NCI-H82 (cell line): ENCODE data around the gene PEMT.
"Not testable (repeated sequence)": the region's sequence is repeated elsewhere in the genome, so short reads cannot be mapped to it uniquely, and the experiment has no call there.

Source experiments
- DNase-seq: peaks from one replicate; lab custom pipeline; 2025; lab: John Stamatoyannopoulos, UW

The PEMT gene, protein sequence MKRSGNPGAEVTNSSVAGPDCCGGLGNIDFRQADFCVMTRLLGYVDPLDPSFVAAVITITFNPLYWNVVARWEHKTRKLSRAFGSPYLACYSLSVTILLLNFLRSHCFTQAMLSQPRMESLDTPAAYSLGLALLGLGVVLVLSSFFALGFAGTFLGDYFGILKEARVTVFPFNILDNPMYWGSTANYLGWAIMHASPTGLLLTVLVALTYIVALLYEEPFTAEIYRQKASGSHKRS

GRCh38 chr17:17591355-17592298 is at the start of gene PEMT:
Gene PEMT (minus strand): TSS chr17:17591708. CDS start chr17:17591626, 82 bp downstream.
- DNase-seq: peak; percentile 100

DNA sequence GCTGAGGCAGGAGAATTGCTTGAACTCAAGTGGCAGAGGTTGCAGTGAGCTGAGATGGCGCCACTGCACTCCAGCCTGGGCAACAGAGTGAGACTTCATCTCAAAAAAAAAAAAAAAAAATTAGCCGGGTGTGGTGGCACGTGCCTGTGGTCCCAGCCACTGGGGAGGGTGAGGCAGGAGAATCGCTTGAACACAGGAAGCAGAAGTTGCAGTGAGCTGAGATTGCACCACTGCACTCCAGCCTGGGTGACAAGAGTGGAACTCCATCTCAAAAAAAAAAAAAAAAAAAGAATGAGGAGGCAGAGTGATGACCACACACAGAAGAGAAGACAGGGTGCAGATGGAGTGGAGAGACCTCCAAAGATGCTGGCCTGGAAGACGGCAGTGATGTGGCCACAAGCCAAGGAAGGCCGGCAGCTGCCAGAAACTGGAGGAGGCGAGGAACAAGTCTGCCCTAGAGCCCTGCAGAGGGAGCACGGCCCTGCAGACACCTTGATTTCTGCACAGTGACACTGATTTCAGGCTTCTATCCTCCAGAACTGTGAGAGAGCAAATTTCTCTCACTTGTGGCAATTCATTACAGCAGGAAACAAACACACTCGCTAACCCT is 48.3 kb upstream of the PEMT start:
- not testable (repeated sequence) for DNase-seq

GRCh38 chr17:17638467-17638866 is 47.0 kb upstream of the PEMT start:
- DNase-seq: no peak

GRCh38 chr17:17636272-17636885 is 44.9 kb upstream of the PEMT start:
- no peak for DNase-seq

DNA sequence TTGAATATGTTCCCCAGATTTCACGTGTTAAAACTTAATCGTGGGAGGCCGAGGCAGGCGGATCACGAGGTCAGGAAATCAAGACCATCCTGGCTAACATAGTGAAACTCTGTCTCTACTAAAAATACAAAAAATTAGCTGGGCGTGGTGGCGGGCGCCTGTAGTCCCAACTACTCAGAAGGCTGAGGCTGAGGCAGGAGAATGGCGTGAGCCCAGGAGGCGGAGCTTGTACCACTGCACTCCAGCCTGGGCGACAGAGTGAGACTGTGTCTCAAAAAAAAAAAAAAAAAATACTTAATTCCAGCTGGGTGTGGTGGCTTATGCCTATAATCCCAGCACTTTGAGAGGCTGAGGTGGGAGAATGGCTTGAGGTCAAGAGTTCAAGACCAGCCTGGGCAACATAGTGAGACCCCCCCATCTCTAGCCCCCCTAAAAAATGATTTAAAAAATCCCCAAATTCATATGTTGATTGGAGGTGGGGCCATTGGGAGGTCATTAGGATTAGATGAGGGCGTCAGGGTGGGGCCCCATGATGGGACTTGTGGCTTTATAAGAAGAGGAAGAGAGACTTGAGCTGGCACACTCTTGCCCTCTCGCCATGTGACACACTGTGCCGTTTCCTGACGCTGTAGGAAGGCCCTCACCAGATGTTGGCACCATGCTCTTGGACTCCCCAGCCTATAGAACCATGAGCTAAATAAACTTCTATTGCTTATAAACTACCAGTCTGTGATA is 44.2 kb upstream of the PEMT start:
- DNase-seq: not testable (repeated sequence)

GRCh38 chr17:17635126-17635525 is 43.6 kb upstream of the PEMT start:
- peak; percentile 53 for DNase-seq

DNA sequence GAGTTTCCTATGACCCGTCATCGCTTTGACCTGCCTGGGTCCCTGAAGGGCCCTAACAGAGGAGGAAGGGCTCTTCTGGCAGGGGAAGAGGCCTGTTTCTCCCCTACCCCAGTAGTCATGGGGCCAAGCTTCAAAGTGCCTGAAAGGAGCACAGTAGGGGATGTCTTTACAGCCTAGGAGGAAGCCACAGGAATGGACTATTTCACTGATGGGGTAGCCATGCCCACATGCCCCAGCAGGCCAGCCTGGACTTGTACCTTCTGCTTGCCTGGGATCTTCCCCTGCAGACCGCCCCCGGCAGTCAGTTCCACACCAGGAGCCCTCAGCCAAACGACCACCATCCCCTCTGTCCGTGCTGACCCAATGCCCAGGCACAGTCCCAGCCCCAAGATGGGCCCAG is 41.8 kb upstream of the PEMT start:
- DNase-seq: no peak

DNA sequence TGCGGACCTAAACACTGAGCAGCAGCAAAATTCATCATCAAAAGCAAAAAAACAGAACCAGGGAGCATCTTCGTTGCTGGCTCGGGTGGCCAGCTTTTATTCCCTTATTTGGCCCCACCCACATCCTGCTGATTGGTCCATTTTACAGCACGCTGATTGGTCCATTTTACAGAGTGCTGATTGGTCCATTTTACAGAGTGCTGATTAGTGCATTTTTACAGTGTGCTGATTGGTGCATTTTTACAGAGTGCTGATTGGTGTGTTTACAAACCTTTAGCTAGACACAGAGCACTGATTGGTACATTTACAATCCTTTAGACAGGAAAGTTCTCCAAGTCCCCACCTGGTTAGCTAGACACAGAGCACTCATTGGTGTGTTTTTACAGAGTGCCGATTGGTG is 41.2 kb upstream of the PEMT start:
- not testable (repeated sequence) for DNase-seq

GRCh38 chr17:17628388-17629008 is 37.0 kb upstream of the PEMT start:
- no peak for DNase-seq

- no peak for DNase-seq
Observed at GRCh38 chr17:17626840-17627239, 35.3 kb upstream of the PEMT start.

DNA sequence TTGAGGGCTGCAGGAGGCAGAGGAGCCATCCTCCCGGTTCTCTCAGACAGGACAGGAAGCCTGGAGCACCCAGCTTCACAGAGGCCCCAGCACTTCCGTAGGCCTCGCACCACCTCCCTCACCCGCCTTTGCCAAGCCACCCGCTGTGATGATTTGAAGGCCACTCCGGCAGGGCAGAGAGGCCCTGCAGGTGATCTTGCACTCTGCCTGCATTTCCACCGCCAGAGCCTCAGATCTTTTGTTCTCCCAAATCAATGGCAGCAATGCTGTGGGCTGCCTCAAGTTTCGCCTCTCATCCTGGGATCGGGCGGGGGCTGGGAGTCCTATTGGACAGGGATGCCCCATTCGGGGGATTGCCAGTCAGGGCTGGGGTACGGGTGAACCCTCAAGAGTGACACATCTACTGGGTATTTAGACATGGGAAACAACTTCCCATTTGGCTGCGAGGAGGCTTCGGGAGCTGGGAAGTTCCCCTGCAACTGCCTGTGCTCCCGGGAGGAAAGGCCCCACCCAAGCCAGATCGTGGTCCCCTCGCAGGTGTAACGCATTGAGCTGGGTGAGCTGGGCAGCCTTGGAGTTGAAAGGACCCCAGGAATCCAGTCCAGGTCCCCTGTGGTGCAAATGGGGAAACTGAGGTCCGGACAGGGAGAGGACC is 34.8 kb upstream of the PEMT start:
- DNase-seq: no peak

GRCh38 chr17:17624741-17625140 is 33.2 kb upstream of the PEMT start:
- no peak for DNase-seq

- DNase-seq: no peak
Observed at GRCh38 chr17:17623904-17624303, 32.4 kb upstream of the PEMT start.

DNA sequence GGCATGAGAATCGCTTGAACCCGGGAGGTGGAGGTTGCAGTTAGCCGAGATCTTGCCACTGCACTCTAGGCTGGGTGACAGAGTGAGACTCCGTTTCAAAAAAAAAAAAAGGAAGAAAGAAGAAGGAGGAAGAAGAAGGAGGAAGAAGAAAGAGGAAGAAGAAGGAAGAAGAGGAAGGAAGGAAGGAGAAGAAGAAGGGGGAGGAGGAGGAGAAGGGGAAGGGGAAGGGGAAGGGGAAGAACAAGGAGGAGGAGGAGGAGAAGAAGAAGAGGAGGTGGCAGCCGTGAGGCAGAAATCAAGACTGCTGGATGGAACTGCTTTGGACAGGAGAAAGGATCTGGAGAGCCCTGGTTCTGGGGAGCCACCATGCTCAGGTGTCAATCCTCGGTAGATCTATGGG is 29.7 kb upstream of the PEMT start:
- no peak for DNase-seq

GRCh38 chr17:17613708-17614114 is 22.2 kb upstream of the PEMT start:
- DNase-seq: peak; percentile 97

DNA sequence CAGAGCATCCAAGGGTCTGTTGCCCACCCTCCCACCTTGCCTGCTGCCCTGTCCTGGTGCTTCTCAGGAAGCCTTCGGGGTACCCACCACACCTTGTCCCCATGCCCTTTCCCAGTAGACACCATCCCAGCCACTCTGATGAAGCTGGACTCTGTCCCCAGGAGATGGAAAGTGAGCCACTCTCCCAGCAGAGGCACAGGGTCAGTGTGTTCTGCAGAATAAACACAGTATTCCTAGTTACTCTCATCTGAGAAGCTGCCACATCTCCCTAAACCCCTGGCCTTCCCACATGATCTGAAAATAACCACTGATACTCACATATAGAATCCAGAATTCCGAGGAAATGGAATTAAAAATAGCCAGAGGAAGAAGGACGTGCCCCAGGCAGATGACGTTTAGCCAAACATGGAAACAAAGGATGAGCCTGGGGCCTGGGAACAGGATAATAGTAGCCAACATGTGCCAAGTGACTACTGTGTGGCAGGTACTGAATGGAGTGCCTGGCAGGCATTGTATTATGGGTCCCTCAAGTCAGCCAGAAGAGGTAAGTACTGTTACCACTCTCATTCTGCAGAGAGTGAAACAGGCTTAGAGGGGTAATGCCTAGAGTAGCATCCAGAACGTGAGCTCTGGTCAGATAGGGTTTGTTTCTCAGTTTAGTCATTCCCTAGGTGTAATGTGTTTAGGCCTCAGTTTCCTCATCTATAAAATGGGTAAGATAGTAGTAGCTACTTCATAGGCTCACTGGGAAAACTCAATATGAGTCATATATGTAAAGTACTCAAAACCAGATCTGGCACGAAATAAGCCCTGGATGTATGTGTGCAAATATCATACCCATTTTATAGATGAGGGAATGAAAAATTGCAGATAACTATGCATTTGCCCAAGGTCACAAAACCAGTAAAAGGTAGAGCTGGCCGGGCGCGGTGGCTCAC is 20.8 kb upstream of the PEMT start:
- DNase-seq: peak; percentile 52

- DNase-seq: peak; percentile 57
Observed at GRCh38 chr17:17609121-17609520, 17.6 kb upstream of the PEMT start.

GRCh38 chr17:17606416-17607000 is 15.0 kb upstream of the PEMT start:
- DNase-seq: peak; percentile 54

- no peak for DNase-seq
Observed at GRCh38 chr17:17605729-17606088, 14.2 kb upstream of the PEMT start.
